Brain microvascular endothelial cell (primary cell): Measurements from ENCODE around the gene MAK.

Experiments used
- DNase-seq: peaks from one replicate; pipeline ENCODE4 v3.0.0-alpha.2; 2020
- H3K27ac ChIP-seq: fragments of 250-450 bp; sonication (Bioruptor Pico); 2 replicates; pipeline ENCODE4 v1.5.1; 2020; ENCODE audit warnings: mild to moderate bottlenecking, moderate library complexity
- H3K27me3 ChIP-seq: fragments of 250-450 bp; sonication (Bioruptor Pico); replicated peaks from 2 replicates; pipeline ENCODE4 v1.5.1; 2020; ENCODE audit warnings: mild to moderate bottlenecking
- H3K36me3 ChIP-seq: fragments of 250-450 bp; sonication (Bioruptor Pico); replicated peaks from 2 replicates; pipeline ENCODE4 v1.5.1; 2020; ENCODE audit warnings: mild to moderate bottlenecking
- H3K4me3 ChIP-seq: 2 replicates; pipeline ENCODE4 v1.5.1; 2011; ENCODE audit warnings: low read depth, mild to moderate bottlenecking, control low read depth, low read length, moderate library complexity
- CTCF ChIP-seq: IDR thresholded peaks from 2 replicates; pipeline ENCODE4 v1.5.1; 2011; ENCODE audit warnings: low read depth, mild to moderate bottlenecking, moderate library complexity, low read length, control low read depth, inconsistent platforms; ENCODE audit errors: missing control alignments
- in situ Hi-C: cut with HindIII; loops from 2 replicates; pipeline ENCODE4 v1.10.0; 2017; ENCODE audit warnings: low sequenced_read_pairs, low pct_ligation_motif_present

Gene MAK

GRCh38 chr6:10847684-10848083 is 9.3 kb upstream of the MAK start:
- no peak overlapping the region for H3K4me3 ChIP-seq
- no peaks in the 10 kb centered on the region for H3K27me3 ChIP-seq
- H3K27ac ChIP-seq: no peak overlapping the region
- no peak for TF ChIP-seq CTCF
- H3K36me3 ChIP-seq: no peaks in the 10 kb centered on the region
- no peak for DNase-seq
- in situ Hi-C loops: no loop called here

- in situ Hi-C loops: no loop called here
- H3K4me3 ChIP-seq: no peak overlapping the region
These were observed 5.2 kb upstream of the MAK start for GRCh38 chr6:10843554-10843953.

GRCh38 chr6:10838794-10839333 is 525 bp upstream of the MAK start:
- peaks cover 20% of the 10 kb centered on the region for H3K27me3 ChIP-seq
- in situ Hi-C loops: no loop called here

More at GRCh38 chr6:10843554-10843953, 5.2 kb upstream of the MAK start:
- DNase-seq: no peak
- H3K36me3 ChIP-seq: no peaks in the 10 kb centered on the region
- TF ChIP-seq CTCF: no peak
- no peaks in the 10 kb centered on the region for H3K27me3 ChIP-seq
- H3K27ac ChIP-seq: no peak overlapping the region

GRCh38 chr6:10837622-10837994 is 731 bp downstream of the MAK start:
- in situ Hi-C loops: no loop called here
- peak; percentile 3 for DNase-seq

More at GRCh38 chr6:10838794-10839333, 525 bp upstream of the MAK start:
- TF ChIP-seq CTCF: no peak
- peak overlapping the region; percentile 61 for H3K4me3 ChIP-seq
- no peaks in the 10 kb centered on the region for H3K36me3 ChIP-seq
- DNase-seq: no peak
- no peak overlapping the region for H3K27ac ChIP-seq

GRCh38 chr6:10837009-10837621 is 1.2 kb downstream of the MAK start:
- DNase-seq: peak; percentile 1
- Histone ChIP-seq H3K27me3 (peaks cover 20% of the 10 kb centered on the region), H3K36me3 (no peaks in the 10 kb centered on the region), H3K4me3 (peak overlapping the region; percentile 61), H3K27ac (no peak overlapping the region)
- TF ChIP-seq CTCF: no peak
- in situ Hi-C loops: no loop called here

More at GRCh38 chr6:10837622-10837994, 731 bp downstream of the MAK start:
- Histone ChIP-seq H3K27ac (no peak overlapping the region), H3K27me3 (peaks cover 20% of the 10 kb centered on the region), H3K4me3 (peak overlapping the region; percentile 61), H3K36me3 (no peaks in the 10 kb centered on the region)
- TF ChIP-seq CTCF: no peak

GRCh38 chr6:10834823-10835222 is 3.5 kb downstream of the MAK start:
- in situ Hi-C loops: no loop called here
- DNase-seq: no peak
- no peak for TF ChIP-seq CTCF
- Histone ChIP-seq H3K4me3 (no peak overlapping the region), H3K27me3 (peaks cover 20% of the 10 kb centered on the region), H3K36me3 (no peaks in the 10 kb centered on the region), H3K27ac (no peak overlapping the region)
